Liver (tissue), 3 donors: ENCODE data around the gene SLC20A1.

Experiments used
- CTCF ChIP-seq: fragments of 150-350 bp; IDR thresholded peaks from 2 replicates; pipeline ENCODE4 v1.5.1; 2017; ENCODE audit warnings: improper control_type of control experiment, low read depth, low read length; ENCODE audit not compliant: missing input control
- EGR1 ChIP-seq, 2 donors: IDR thresholded peaks; 2 replicates each; pipeline ENCODE4 v1.6.1; 2016 to 2018; ENCODE audit warnings: antibody characterized with exemption in 2 of 2, low read depth in 2 of 2
- FOXA1 ChIP-seq: IDR thresholded peaks from 2 replicates; pipeline ENCODE4 v1.6.1; 2016; ENCODE audit warnings: antibody characterized with exemption
- FOXA2 ChIP-seq: IDR thresholded peaks from 2 replicates; pipeline ENCODE4 v1.6.1; 2016; ENCODE audit warnings: antibody characterized with exemption
- GABPA ChIP-seq, 2 donors: IDR thresholded peaks in 1 of 2; conservative IDR thresholded peaks in 1 of 2; 2 replicates each; pipeline ENCODE4 v1.6.1; 2016; ENCODE audit warnings: antibody characterized with exemption in 2 of 2, mild to moderate bottlenecking in 1 of 2, moderate library complexity in 1 of 2
- JUND ChIP-seq, 2 donors: IDR thresholded peaks; 2 replicates each; pipeline ENCODE4 v1.6.1; 2016; ENCODE audit warnings: antibody characterized with exemption in 2 of 2
- MAX ChIP-seq: IDR thresholded peaks from 2 replicates; pipeline ENCODE4 v1.6.1; 2016; ENCODE audit warnings: antibody characterized with exemption
- NR2F2 ChIP-seq: IDR thresholded peaks from 2 replicates; pipeline ENCODE4 v1.6.1; 2016; ENCODE audit warnings: antibody characterized with exemption
- RAD21 ChIP-seq, 2 donors: IDR thresholded peaks; 2 replicates each; pipeline ENCODE4 v1.6.1; 2016; ENCODE audit warnings: antibody characterized with exemption in 2 of 2, mild to moderate bottlenecking in 2 of 2
- REST ChIP-seq: IDR thresholded peaks from 2 replicates; pipeline ENCODE4 v1.6.1; 2016; ENCODE audit warnings: antibody characterized with exemption, mild to moderate bottlenecking
- RXRA ChIP-seq, 2 donors: IDR thresholded peaks; 2 replicates each; pipeline ENCODE4 v1.6.1; 2017 to 2018; ENCODE audit warnings: antibody characterized with exemption in 2 of 2, mild to moderate bottlenecking in 1 of 2
- SP1 ChIP-seq: IDR thresholded peaks from 2 replicates; pipeline ENCODE4 v1.6.1; 2018; ENCODE audit warnings: antibody characterized with exemption, mild to moderate bottlenecking
- TAF1 ChIP-seq: conservative IDR thresholded peaks from 2 replicates; pipeline ENCODE4 v1.6.1; 2016; ENCODE audit warnings: antibody characterized with exemption, mild to moderate bottlenecking
- YY1 ChIP-seq: IDR thresholded peaks from 2 replicates; pipeline ENCODE4 v1.6.1; 2016; ENCODE audit warnings: antibody characterized with exemption, mild to moderate bottlenecking
- donor health status: healthy.
- donor health status: healthy.

GRCh38 chr2:112644155-112644932 is 1.4 kb upstream of the SLC20A1 start:
- no peak for TF ChIP-seq CTCF
- peak; percentile 32 for TF ChIP-seq REST
- TF ChIP-seq TAF1 = peak; percentile 33
- TF ChIP-seq RXRA (IDR thresholded peaks at IDR 0.05) = peak; percentile 99
- peak; percentile 96 for TF ChIP-seq SP1
- TF ChIP-seq FOXA2 = peak; percentile 8
- peak; percentile 71 for TF ChIP-seq MAX
- peak in 1 of 2 donors; percentile 56 for TF ChIP-seq GABPA (IDR thresholded peaks at IDR 0.05 in 1 of 2, conservative IDR thresholded peaks at IDR 0.05 in 1 of 2)
- TF ChIP-seq FOXA1 = peak; percentile 57
- no peak for TF ChIP-seq YY1
- TF ChIP-seq EGR1 (IDR thresholded peaks at IDR 0.05; ENCODE audit: low read depth in 2 of 2) = peak in 1 of 2 donors; percentile 32
- TF ChIP-seq NR2F2 = peak; percentile 83
- peak; percentile 86 to 92 for TF ChIP-seq JUND (IDR thresholded peaks at IDR 0.05)
- TF ChIP-seq RAD21 (IDR thresholded peaks at IDR 0.05) = peak; percentile 27 to 33
